HEK293 (cell line): ENCODE data around the gene KIAA1614.

ENCODE experiments used
- IKZF3 ChIP-seq: fragments of 450-650 bp; IDR thresholded peaks from 2 replicates; pipeline ENCODE4 v1.5.0; 2018; ENCODE audit warnings: missing biosample characterization, mild to moderate bottlenecking, missing genetic modification characterization, moderate library complexity
- ZNF791 ChIP-seq: fragments of 450-650 bp; formaldehyde crosslinking; IDR thresholded peaks from 2 replicates; pipeline ENCODE4 v1.5.1; 2016; ENCODE audit warnings: missing biosample characterization, missing genetic modification characterization
- TF ChIP-seq, protein P1 (sequence below): fragments of 450-650 bp; formaldehyde crosslinking; IDR thresholded peaks from 2 replicates; pipeline ENCODE4 v1.5.1; 2016; ENCODE audit warnings: missing biosample characterization, missing genetic modification characterization

- TF ChIP-seq, protein P1, sequence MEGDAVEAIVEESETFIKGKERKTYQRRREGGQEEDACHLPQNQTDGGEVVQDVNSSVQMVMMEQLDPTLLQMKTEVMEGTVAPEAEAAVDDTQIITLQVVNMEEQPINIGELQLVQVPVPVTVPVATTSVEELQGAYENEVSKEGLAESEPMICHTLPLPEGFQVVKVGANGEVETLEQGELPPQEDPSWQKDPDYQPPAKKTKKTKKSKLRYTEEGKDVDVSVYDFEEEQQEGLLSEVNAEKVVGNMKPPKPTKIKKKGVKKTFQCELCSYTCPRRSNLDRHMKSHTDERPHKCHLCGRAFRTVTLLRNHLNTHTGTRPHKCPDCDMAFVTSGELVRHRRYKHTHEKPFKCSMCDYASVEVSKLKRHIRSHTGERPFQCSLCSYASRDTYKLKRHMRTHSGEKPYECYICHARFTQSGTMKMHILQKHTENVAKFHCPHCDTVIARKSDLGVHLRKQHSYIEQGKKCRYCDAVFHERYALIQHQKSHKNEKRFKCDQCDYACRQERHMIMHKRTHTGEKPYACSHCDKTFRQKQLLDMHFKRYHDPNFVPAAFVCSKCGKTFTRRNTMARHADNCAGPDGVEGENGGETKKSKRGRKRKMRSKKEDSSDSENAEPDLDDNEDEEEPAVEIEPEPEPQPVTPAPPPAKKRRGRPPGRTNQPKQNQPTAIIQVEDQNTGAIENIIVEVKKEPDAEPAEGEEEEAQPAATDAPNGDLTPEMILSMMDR = no peak
- TF ChIP-seq ZNF791 (tag by site-specific recombination) (no peak), IKZF3 (no peak)
Measured at GRCh38 chr1:180922631-180923015, 9.9 kb downstream of the KIAA1614 start.
